ENCODE results near the gene ACAN. TPM values are rescaled to one million over a fixed set of nuclear protein-coding genes. Genes with fewer than 3 reads are reported as not detected.

Gene ACAN
- total RNA-seq: not detected in 2 replicates

GRCh38 chr15:88803241-88803919 is at the start of gene ACAN:
ACAN (plus strand) TSS chr15:88803436; CDS start chr15:88836207, 32,771 bp downstream.
- intact Hi-C loops (cut with micrococcal nuclease): no loop called here

- intact Hi-C loops (cut with micrococcal nuclease): no loop called here
Measured at GRCh38 chr15:88756521-88756920, 46.7 kb upstream of the ACAN start.

GRCh38 chr15:88756921-88757320 is 46.3 kb upstream of the ACAN start:
- intact Hi-C loops (cut with micrococcal nuclease): no loop called here

GRCh38 chr15:88759872-88760271 is 43.4 kb upstream of the ACAN start:
- intact Hi-C loops (cut with micrococcal nuclease): no loop called here

- intact Hi-C loops (cut with micrococcal nuclease): no loop called here
Measured at GRCh38 chr15:88764448-88764847, 38.8 kb upstream of the ACAN start.

GRCh38 chr15:88765212-88765611 is 38.0 kb upstream of the ACAN start:
- intact Hi-C loops (cut with micrococcal nuclease): no loop called here

GRCh38 chr15:88769161-88769971 is 33.9 kb upstream of the ACAN start:
- intact Hi-C loops (cut with micrococcal nuclease): no loop called here

GRCh38 chr15:88775776-88776175 is 27.5 kb upstream of the ACAN start:
- intact Hi-C loops (cut with micrococcal nuclease): no loop called here

GRCh38 chr15:88776646-88777045 is 26.6 kb upstream of the ACAN start:
- intact Hi-C loops (cut with micrococcal nuclease): no loop called here

- intact Hi-C loops (cut with micrococcal nuclease): no loop called here
Measured at GRCh38 chr15:88779944-88780343, 23.3 kb upstream of the ACAN start.

GRCh38 chr15:88782465-88782864 is 20.8 kb upstream of the ACAN start:
- intact Hi-C loops (cut with micrococcal nuclease): no loop called here

- intact Hi-C loops (cut with micrococcal nuclease): no loop called here
Measured at GRCh38 chr15:88785217-88785616, 18.0 kb upstream of the ACAN start.

GRCh38 chr15:88788036-88788435 is 15.2 kb upstream of the ACAN start:
- intact Hi-C loops (cut with micrococcal nuclease): no loop called here

GRCh38 chr15:88788816-88789215 is 14.4 kb upstream of the ACAN start:
- intact Hi-C loops (cut with micrococcal nuclease): no loop called here

- intact Hi-C loops (cut with micrococcal nuclease): no loop called here
Measured at GRCh38 chr15:88790486-88790885, 12.8 kb upstream of the ACAN start.

- intact Hi-C loops (cut with micrococcal nuclease): no loop called here
Measured at GRCh38 chr15:88791637-88792036, 11.6 kb upstream of the ACAN start.

- intact Hi-C loops (cut with micrococcal nuclease): no loop called here
Measured at GRCh38 chr15:88792342-88793282, 10.6 kb upstream of the ACAN start.

GRCh38 chr15:88794001-88794400 is 9.2 kb upstream of the ACAN start:
- intact Hi-C loops (cut with micrococcal nuclease): no loop called here

- intact Hi-C loops (cut with micrococcal nuclease): no loop called here
Measured at GRCh38 chr15:88797663-88798339, 5.4 kb upstream of the ACAN start.

- intact Hi-C loops (cut with micrococcal nuclease): no loop called here
Measured at GRCh38 chr15:88799341-88799740, 3.9 kb upstream of the ACAN start.

- intact Hi-C loops (cut with micrococcal nuclease): no loop called here
Measured at GRCh38 chr15:88800026-88800425, 3.2 kb upstream of the ACAN start.
